CD4-positive, alpha-beta memory T cell (primary cell): ENCODE measurements around the gene SEC24C. TPM values are rescaled to one million over a fixed set of nuclear protein-coding genes. Genes with fewer than 3 reads are reported as not detected.
"Not testable (repeated sequence)": the region's sequence is repeated elsewhere in the genome, so short reads cannot be mapped to it uniquely, and the experiment has no call there.

Experiments used
- CTCF ChIA-PET: fragments of 350-600 bp; sonication (Branson Sonifier 250); formaldehyde crosslinking; loops from one replicate; lab custom pipeline; 2021; ENCODE audit warnings: inconsistent platforms; ENCODE audit not compliant: partially characterized antibody; lab: Charles Lee
- POLR2A ChIA-PET: fragments of 350-600 bp; sonication (Branson Sonifier 250); formaldehyde crosslinking; loops from one replicate; lab custom pipeline; 2021; ENCODE audit not compliant: partially characterized antibody; lab: Charles Lee
- DNase-seq, 5 donors: peaks; one replicate each; pipeline versions ENCODE4 v3.0.0 to v3.0.0-alpha.2; 2020 to 2022; ENCODE audit warnings: mixed read lengths in 1 of 5
- H3K27ac ChIP-seq: one replicate; pipeline ENCODE4 v1.7.0; 2013; ENCODE audit warnings: low read depth, low read length
- H3K27me3 ChIP-seq: 2 replicates; pipeline ENCODE4 v1.7.0; 2013; ENCODE audit warnings: mild to moderate bottlenecking, low read length, moderate library complexity; ENCODE audit not compliant: insufficient read depth
- H3K36me3 ChIP-seq: 2 replicates; pipeline ENCODE4 v1.7.0; 2013; ENCODE audit warnings: mild to moderate bottlenecking, low read length, moderate library complexity; ENCODE audit not compliant: insufficient read depth
- H3K4me1 ChIP-seq: 2 replicates; pipeline ENCODE4 v1.7.0; 2013; ENCODE audit warnings: mild to moderate bottlenecking, low read length, moderate library complexity; ENCODE audit not compliant: insufficient read depth
- H3K4me3 ChIP-seq, 2 donors: one replicate each; pipeline ENCODE4 v1.7.0; 2013; ENCODE audit warnings: low read length in 2 of 2, mild to moderate bottlenecking in 1 of 2
- H3K9me3 ChIP-seq, 2 donors: one replicate each; pipeline ENCODE4 v1.7.0; 2013; ENCODE audit warnings: low read length in 2 of 2, control low read depth in 1 of 2; ENCODE audit not compliant: control insufficient read depth in 1 of 2
- H3K27ac Mint-ChIP-seq, 7 donors: one replicate each; pipeline ENCODE4 v1.8.0; 2020 to 2021; ENCODE audit warnings: mixed read lengths in 7 of 7, mild to moderate bottlenecking in 6 of 7, inconsistent platforms in 3 of 7, moderate library complexity in 3 of 7
- H3K27me3 Mint-ChIP-seq, 2 donors: one replicate each; pipeline ENCODE4 v1.8.0; 2020 to 2021; ENCODE audit warnings: mixed read lengths in 2 of 2
- H3K36me3 Mint-ChIP-seq, 2 donors: one replicate each; pipeline ENCODE4 v1.8.0; 2020 to 2021; ENCODE audit warnings: mixed read lengths in 2 of 2, inconsistent platforms in 1 of 2, mild to moderate bottlenecking in 1 of 2
- H3K4me1 Mint-ChIP-seq, 4 donors: one replicate each; pipeline ENCODE4 v1.8.0; 2020 to 2021; ENCODE audit warnings: mixed read lengths in 4 of 4, mild to moderate bottlenecking in 1 of 4
- H3K4me3 Mint-ChIP-seq, 8 donors: one replicate each; pipeline ENCODE4 v1.8.0; 2020 to 2021; ENCODE audit warnings: mixed read lengths in 8 of 8, mild to moderate bottlenecking in 7 of 8, moderate library complexity in 6 of 8, inconsistent platforms in 3 of 8
- H3K9me3 Mint-ChIP-seq, 8 donors: one replicate each; pipeline ENCODE4 v1.8.0; 2020 to 2021; ENCODE audit warnings: mixed read lengths in 8 of 8, mild to moderate bottlenecking in 5 of 8, inconsistent platforms in 3 of 8, moderate library complexity in 1 of 8
- intact Hi-C: fragments of 100-400 bp; cut with micrococcal nuclease; formaldehyde crosslinking; loops from one replicate; pipeline ENCODE4 v1.15.1; 2023
- polyA plus RNA-seq, 2 donors: library from polyadenylated mRNA; unstranded; fragments of 300-500 nt; fragmentation: Illumina TruSeq; gene quantifications; one replicate each; pipeline ENCODE4 v1.2.3, GENCODE V29; 2021
- total RNA-seq, 2 experiments: library from RNA; stranded (reverse); gene quantifications; one replicate each; pipeline ENCODE4 v1.2.3, GENCODE V29; 2021

The SEC24C gene
- total and polyA plus RNA-seq, 4 experiments from 2014 or later = 32.5 to 127 (median 97.5) TPM

DNA sequence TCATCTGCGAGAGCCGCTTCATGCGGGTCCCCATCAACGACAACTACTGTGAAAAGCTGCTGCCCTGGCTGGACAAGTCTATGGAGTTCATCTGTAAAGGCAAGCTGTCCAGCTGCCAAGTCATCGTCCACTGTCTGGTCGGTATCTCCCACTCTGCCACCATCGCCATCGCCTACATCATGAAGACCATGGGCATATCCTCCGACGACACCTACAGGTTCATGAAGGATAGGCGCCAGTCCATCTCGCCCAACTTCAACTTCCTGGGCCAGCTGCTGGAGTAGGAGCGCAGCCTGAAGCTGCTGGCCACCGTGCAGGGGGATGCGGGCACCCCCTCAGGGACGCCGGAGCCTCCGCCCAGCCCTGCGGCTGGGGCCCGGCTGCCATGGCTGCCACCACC, 11.7 kb upstream of the SEC24C start:
- no peak for DNase-seq
- Mint-ChIP-seq H3K4me3 (peak overlapping the region in 7 of 8 donors; percentile 46 to 68 (median 58)), H3K4me1 (peaks cover 12 to 33% (median 20%) of the 10 kb centered on the region in 4 donors), H3K27ac (peak overlapping the region in 5 of 7 donors; percentile 30 to 60 (median 41)), H3K36me3 (peaks cover 6 to 23% of the 10 kb centered on the region in 2 donors), H3K27me3 (no peaks in the 10 kb centered on the region), H3K9me3 (peaks cover 0 to 2% (median 0%) of the 10 kb centered on the region in 8 donors)
- Histone ChIP-seq H3K36me3 (peaks cover 7% of the 10 kb centered on the region), H3K27me3 (no peaks in the 10 kb centered on the region), H3K4me1 (peaks cover 15% of the 10 kb centered on the region), H3K4me3 (no peak overlapping the region), H3K9me3 (no peaks in the 10 kb centered on the region), H3K27ac (no peak overlapping the region)
- POLR2A ChIA-PET = interaction anchor here (2.1 kb wide), 1 partner anchor 11 kb away, joined by 12 read pairs; the partner anchor contains the start of gene SEC24C
- intact Hi-C loops = loop anchor here (5.0 kb wide), 1 partner anchor 235 kb away; the partner anchor contains the start of gene PPP3CB
- CTCF ChIA-PET = no interaction called here

DNA sequence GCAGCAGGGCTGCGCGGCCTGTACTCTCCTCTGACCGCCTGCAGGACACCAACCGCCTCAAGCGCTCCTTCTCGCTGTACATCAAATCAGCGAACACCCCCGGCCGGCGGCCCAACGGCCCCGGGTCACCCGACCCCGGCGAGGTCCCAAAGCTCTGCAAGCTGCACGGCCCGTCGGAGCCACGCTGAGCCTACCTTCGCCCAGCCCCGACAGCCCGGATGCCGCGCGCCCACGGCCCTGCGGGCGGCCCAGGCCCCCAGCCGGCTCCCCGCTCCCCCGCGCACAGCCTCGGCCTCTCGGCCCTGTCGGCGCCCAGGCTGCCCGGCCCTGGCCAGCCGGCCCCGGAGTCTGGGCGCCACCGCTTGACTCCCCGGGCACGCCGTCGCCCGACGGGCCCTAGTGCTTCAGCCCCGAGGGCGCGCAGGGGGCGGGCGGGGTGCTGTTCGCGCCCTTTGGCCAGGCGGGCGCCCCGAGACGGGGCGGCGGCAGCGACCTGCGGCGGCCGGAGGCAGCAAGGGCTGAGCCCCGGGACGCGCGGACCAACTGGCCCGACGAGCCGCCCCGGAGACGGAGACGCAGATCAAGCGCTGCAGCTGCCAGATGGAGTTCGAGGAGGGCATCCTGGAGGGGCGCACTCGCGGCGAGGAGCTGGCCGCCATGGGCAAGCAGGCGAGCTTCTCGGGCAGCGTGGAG, 11.1 kb upstream of the SEC24C start:
- Mint-ChIP-seq H3K36me3 (peaks cover 4 to 24% of the 10 kb centered on the region in 2 donors), H3K27ac (no peak overlapping the region), H3K27me3 (no peaks in the 10 kb centered on the region), H3K4me3 (no peak overlapping the region), H3K4me1 (peaks cover 12 to 33% (median 20%) of the 10 kb centered on the region in 4 donors), H3K9me3 (peaks cover 0 to 2% (median 0%) of the 10 kb centered on the region in 8 donors)
- Histone ChIP-seq H3K9me3 (no peaks in the 10 kb centered on the region), H3K4me1 (peaks cover 15% of the 10 kb centered on the region), H3K36me3 (peaks cover 7% of the 10 kb centered on the region), H3K27ac (no peak overlapping the region), H3K4me3 (no peak overlapping the region), H3K27me3 (no peaks in the 10 kb centered on the region)
- CTCF ChIA-PET = interaction anchor here (1.1 kb wide), 1 partner anchor 204 kb away, joined by 3 read pairs; no protein-coding TSS in a partner anchor
- POLR2A ChIA-PET = interaction anchor here (2.1 kb wide), 1 partner anchor 10 kb away, joined by 12 read pairs; the partner anchor contains the start of gene SEC24C
- DNase-seq = no peak
- intact Hi-C loops = loop anchor here (5.0 kb wide), 1 partner anchor 236 kb away; the partner anchor contains the start of gene PPP3CB

DNA sequence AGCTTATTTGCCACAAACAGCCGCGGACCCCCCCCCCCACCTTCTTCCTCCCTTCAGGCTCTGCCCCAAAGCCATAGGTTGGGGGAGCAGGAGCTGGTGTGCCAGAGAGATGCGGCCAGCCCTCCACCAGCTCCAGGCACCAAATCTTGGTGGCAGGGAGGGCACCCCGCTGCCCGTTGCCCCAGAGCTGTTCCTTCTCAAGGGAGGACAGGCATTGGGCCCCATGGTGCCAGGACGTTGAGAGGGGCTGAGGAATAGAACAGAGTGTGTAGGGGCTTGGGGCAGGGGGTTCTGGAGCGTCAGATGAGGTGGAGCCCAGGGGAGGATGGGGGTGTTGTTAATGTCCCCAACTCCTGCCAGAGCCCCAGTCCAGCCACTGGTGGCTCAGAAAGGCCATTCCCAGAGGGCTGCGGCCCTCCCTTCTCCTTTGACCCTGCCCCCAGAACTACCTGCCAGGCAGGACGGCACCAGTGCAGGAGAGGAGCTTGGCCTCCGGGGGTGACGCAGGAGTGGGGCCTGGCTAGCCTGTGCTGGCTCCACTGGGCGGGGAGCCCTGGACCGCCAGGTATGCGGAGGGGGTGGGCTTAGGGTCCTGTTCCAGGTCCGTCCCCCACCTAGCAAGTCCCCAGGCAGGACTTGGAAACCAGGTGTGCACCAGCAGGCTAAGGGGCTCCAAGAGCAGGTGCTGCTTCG, 10.0 kb upstream of the SEC24C start:
- H3K27ac Mint-ChIP-seq = no peak overlapping the region
- intact Hi-C loops = loop anchor here (5.0 kb wide), 1 partner anchor 237 kb away; the partner anchor contains the start of gene PPP3CB
- CTCF ChIA-PET = interaction anchor here (0.9 to 1.1 kb wide), 2 partner anchors 10 to 205 kb away, joined by 3 read pairs; partner anchors contain the start of gene SEC24C
- no peak overlapping the region for H3K4me3 ChIP-seq
- POLR2A ChIA-PET = interaction anchor here (2.1 kb wide), 1 partner anchor 9 kb away, joined by 12 read pairs; the partner anchor contains the start of gene SEC24C
- H3K27me3 Mint-ChIP-seq = no peaks in the 10 kb centered on the region
- peaks cover 7% of the 10 kb centered on the region for H3K36me3 ChIP-seq
- peaks cover 4 to 24% of the 10 kb centered on the region in 2 donors for H3K36me3 Mint-ChIP-seq
- H3K4me3 Mint-ChIP-seq = no peak overlapping the region
- H3K4me1 Mint-ChIP-seq = peaks cover 12 to 33% (median 20%) of the 10 kb centered on the region in 4 donors
- peaks cover 0 to 2% (median 0%) of the 10 kb centered on the region in 8 donors for H3K9me3 Mint-ChIP-seq
- H3K27ac ChIP-seq = no peak overlapping the region
- H3K4me1 ChIP-seq = peaks cover 15% of the 10 kb centered on the region
- H3K9me3 ChIP-seq = no peaks in the 10 kb centered on the region
- no peaks in the 10 kb centered on the region for H3K27me3 ChIP-seq
- DNase-seq = no peak

DNA sequence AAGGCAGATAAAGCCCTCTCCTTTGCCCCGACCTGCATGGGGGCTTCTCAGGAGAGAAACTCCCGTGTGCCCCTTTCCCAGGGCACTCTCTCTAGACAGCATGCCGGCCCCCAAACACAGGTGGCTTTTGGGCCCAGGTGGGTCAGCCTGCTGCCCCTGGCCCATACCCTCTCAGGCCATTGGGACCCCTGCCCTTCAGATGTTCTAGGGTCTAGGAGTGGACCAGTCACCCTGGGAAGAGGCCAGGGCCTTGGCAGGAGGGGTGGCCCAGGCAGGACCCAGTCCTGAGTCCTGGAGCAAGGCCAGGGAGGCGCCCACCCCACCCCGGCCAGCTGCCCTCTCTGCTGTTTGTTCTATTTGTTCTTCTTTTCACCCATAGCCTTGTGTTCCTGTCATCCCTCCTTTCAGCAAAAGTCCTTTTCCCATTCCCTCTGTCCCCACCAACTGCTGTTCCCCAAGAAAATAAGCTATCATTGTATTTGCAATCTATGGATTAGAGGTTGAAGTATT, 9.3 kb upstream of the SEC24C start:
- Mint-ChIP-seq H3K27me3 (no peaks in the 10 kb centered on the region), H3K4me3 (peak overlapping the region in 1 of 8 donors; percentile 42), H3K9me3 (peaks cover 0 to 2% (median 0%) of the 10 kb centered on the region in 8 donors), H3K4me1 (peaks cover 8 to 29% (median 16%) of the 10 kb centered on the region in 4 donors), H3K27ac (peak overlapping the region in 2 of 7 donors; percentile 42 to 87), H3K36me3 (peaks cover 4 to 20% of the 10 kb centered on the region in 2 donors)
- Histone ChIP-seq H3K27me3 (no peaks in the 10 kb centered on the region), H3K4me1 (peaks cover 15% of the 10 kb centered on the region), H3K27ac (no peak overlapping the region), H3K36me3 (peaks cover 7% of the 10 kb centered on the region), H3K4me3 (no peak overlapping the region), H3K9me3 (no peaks in the 10 kb centered on the region)
- DNase-seq = no peak
- POLR2A ChIA-PET = no interaction called here
- CTCF ChIA-PET = no interaction called here
- intact Hi-C loops = loop anchor here (5.0 kb wide), 1 partner anchor 238 kb away; the partner anchor contains the start of gene PPP3CB

DNA sequence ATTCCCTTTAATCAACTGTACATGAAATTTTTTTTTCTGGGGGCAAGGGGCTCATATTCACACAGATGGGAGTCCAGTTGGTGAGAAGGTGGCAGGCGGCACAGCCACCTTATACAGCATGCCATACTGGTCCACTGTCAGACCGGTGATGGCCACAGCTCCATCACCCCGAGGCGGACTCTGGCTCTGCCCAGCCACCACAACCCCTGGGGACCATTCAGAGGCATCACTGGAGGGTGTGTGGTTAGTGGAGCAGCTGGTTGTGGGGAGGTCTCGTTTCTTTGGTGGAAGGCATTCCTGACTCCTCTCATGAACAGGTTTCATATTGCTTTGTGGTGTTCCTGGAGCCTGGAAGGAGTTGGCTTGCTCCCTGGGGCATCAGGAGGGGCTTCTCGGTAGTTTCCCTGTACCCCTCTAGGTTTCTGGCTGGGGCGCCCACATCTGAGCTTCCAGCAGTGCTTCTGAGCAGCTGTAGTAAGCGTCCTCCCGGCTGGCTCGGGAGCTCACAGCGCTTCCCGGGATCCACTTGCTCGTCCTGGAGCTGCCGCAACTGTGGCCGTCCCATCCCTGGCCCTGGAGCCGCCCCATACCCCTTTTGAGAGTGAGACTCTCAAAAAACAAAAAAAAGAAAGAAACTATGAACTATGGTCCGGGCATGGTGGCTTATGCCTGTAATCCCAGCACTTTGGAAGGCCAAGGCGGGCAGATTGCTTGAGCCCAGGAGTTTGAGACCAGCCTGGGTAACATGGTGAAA, 3.5 kb upstream of the SEC24C start:
- H3K36me3 ChIP-seq, H3K27me3 ChIP-seq, H3K9me3 Mint-ChIP-seq, H3K4me3 Mint-ChIP-seq, H3K4me3 ChIP-seq, H3K27me3 Mint-ChIP-seq, H3K9me3 ChIP-seq, DNase-seq, intact Hi-C loops, H3K27ac ChIP-seq: not testable (repeated sequence)
- Mint-ChIP-seq H3K4me1 (peaks cover 8 to 30% (median 21%) of the 10 kb centered on the region in 4 donors), H3K27ac (peak overlapping the region in 1 of 7 donors; percentile 40), H3K36me3 (peaks cover 0 to 20% of the 10 kb centered on the region in 2 donors)
- POLR2A ChIA-PET = interaction anchor here (0.6 kb wide), 1 partner anchor 31 kb away, joined by 3 read pairs; no protein-coding TSS in a partner anchor
- CTCF ChIA-PET = interaction anchor here (1.2 kb wide), 1 partner anchor 24 kb away, joined by 3 read pairs; no protein-coding TSS in a partner anchor
- H3K4me1 ChIP-seq = peaks cover 20% of the 10 kb centered on the region

DNA sequence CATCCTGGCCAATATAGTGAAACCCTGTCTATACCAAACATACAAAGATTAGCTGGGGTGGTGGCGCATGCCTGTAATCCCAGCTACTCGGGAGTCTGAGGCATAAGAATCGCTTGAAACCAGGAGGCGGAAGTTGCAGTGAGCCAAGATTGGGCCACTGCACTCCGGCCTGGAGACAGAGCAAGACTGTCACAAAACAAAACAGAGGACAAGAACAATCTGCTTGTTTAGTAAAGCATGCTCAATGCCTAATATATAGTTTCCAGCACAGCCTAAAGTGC, 1.8 kb upstream of the SEC24C start:
- no peak for DNase-seq
- ChIA-PET POLR2A (interaction anchor here (1.5 to 5.0 kb wide), 5 partner anchors 9 to 117 kb away, joined by 5 to 79 read pairs (median 24); a partner anchor contains a TSS), CTCF (interaction anchor here (3.0 to 3.7 kb wide), 2 partner anchors 11 to 26 kb away, joined by 17 to 23 read pairs; no protein-coding TSS in a partner anchor)
- H3K27ac ChIP-seq = no peak overlapping the region
- no peaks in the 10 kb centered on the region for H3K9me3 ChIP-seq
- H3K27me3 ChIP-seq = no peaks in the 10 kb centered on the region
- no peak overlapping the region for H3K4me3 ChIP-seq
- Mint-ChIP-seq H3K9me3 (peaks cover 0 to 2% (median 0%) of the 10 kb centered on the region in 8 donors), H3K4me3 (peak overlapping the region in 1 of 8 donors; percentile 15), H3K36me3 (peaks cover 9 to 28% of the 10 kb centered on the region in 2 donors), H3K27ac (peak overlapping the region in 4 of 7 donors; percentile 72 to 100 (median 100)), H3K27me3 (no peaks in the 10 kb centered on the region), H3K4me1 (peaks cover 17 to 42% (median 30%) of the 10 kb centered on the region in 4 donors)
- peaks cover 4% of the 10 kb centered on the region for H3K36me3 ChIP-seq
- H3K4me1 ChIP-seq = peaks cover 32% of the 10 kb centered on the region
- intact Hi-C loops = no loop called here
